ENCODE measurements around the gene CHST15.

- TF ChIP-seq CTCF (IDR thresholded peaks at IDR 0.05) (no peak), EP300 (IDR thresholded peaks at IDR 0.05) (no peak)
Observed at GRCh38 chr10:124058346-124059003, 34.9 kb downstream of the CHST15 start.

Measured in ovary (tissue), 3 donors.